SK-N-SH (cell line): ENCODE results near the gene TGM3. TPM values are rescaled to one million over a fixed set of nuclear protein-coding genes. Genes with fewer than 3 reads are reported as not detected.

Source experiments
- CTCF ChIA-PET: fragments of 300-600, 350-600 bp; formaldehyde crosslinking; extraction: SDS; loops from one replicate; lab custom pipeline; 2021; lab: Yijun Ruan, JAX
- POLR2A ChIA-PET: fragments of 350-600 bp; sonication (Branson Sonifier 250); formaldehyde crosslinking; extraction: SDS; loops from one replicate; lab custom pipeline; 2020; ENCODE audit warnings: antibody characterized with exemption, inconsistent platforms; lab: Yijun Ruan, JAX
- DNase-seq: peaks from one replicate; pipeline ENCODE4 v3.0.0; 2012
- H2AFZ ChIP-seq: fragments of 200-600 bp; sonication (generic); 2 replicates; pipeline ENCODE4 v1.8.1; 2016; ENCODE audit warnings: antibody characterized with exemption, mild to moderate bottlenecking, low read depth
- H3F3A ChIP-seq: fragments of 200-600 bp; sonication (generic); replicated peaks from 2 replicates; pipeline ENCODE3; 2016; ENCODE audit warnings: antibody characterized with exemption, mild to moderate bottlenecking; ENCODE audit not compliant: insufficient read depth
- H3K27ac ChIP-seq, 2 experiments: fragments of 200-500 bp in 1 of 2; fragments of 200-600 bp in 1 of 2; sonication (Bioruptor generic) in 1 of 2; sonication (generic), shearing (Covaris generic) in 1 of 2; 2 replicates each; pipeline versions ENCODE4 v1.5.1 to v1.6.1; 2014 to 2016; ENCODE audit warnings: low read depth in 2 of 2, inconsistent platforms in 1 of 2, low read length in 1 of 2, mild to moderate bottlenecking in 1 of 2, mixed read lengths in 1 of 2
- H3K27me3 ChIP-seq: fragments of 200-600 bp; sonication (generic), shearing (Covaris generic); 2 replicates; pipeline ENCODE4 v1.6.1; 2016; ENCODE audit warnings: mixed run types; ENCODE audit not compliant: insufficient read depth
- H3K36me3 ChIP-seq, 2 experiments: fragments of 200-500 bp in 1 of 2; fragments of 200-600 bp in 1 of 2; sonication (Bioruptor generic) in 1 of 2; sonication (generic) in 1 of 2; replicated peaks in 1 of 2; 2 replicates each; pipeline versions ENCODE3 to v1.5.1; 2014 to 2016; ENCODE audit warnings: low read length in 1 of 2, mild to moderate bottlenecking in 1 of 2; ENCODE audit not compliant: insufficient read depth in 2 of 2, control insufficient read depth in 1 of 2
- H3K4me1 ChIP-seq, 2 experiments: fragments of 200-500 bp in 1 of 2; fragments of 200-600 bp in 1 of 2; sonication (Bioruptor generic) in 1 of 2; sonication (generic), shearing (Covaris generic) in 1 of 2; 2 replicates each; pipeline versions ENCODE4 v1.5.1 to v1.6.1; 2014 to 2016; ENCODE audit warnings: low read depth in 1 of 2, low read length in 1 of 2, mixed run types in 1 of 2; ENCODE audit not compliant: insufficient read depth in 2 of 2, control insufficient read depth in 1 of 2
- H3K4me2 ChIP-seq: fragments of 200-600 bp; sonication (generic), shearing (Covaris generic); 2 replicates; pipeline ENCODE4 v1.6.1; 2017; ENCODE audit warnings: mixed run types
- H3K4me3 ChIP-seq, 2 experiments: fragments of 200-500 bp in 1 of 2; fragments of 200-600 bp in 1 of 2; sonication (Bioruptor generic) in 1 of 2; sonication (generic), shearing (Covaris generic) in 1 of 2; 2 replicates each; pipeline versions ENCODE4 v1.5.1 to v1.8.1; 2014 to 2016; ENCODE audit warnings: low read depth in 2 of 2, inconsistent platforms in 1 of 2, low read length in 1 of 2, mild to moderate bottlenecking in 1 of 2, mixed read lengths in 1 of 2, moderate library complexity in 1 of 2
- H3K79me2 ChIP-seq: fragments of 200-600 bp; sonication (generic); 2 replicates; pipeline ENCODE4 v1.8.1; 2017; ENCODE audit warnings: mild to moderate bottlenecking; ENCODE audit not compliant: insufficient read depth
- H3K9ac ChIP-seq: fragments of 200-600 bp; sonication (generic); 2 replicates; pipeline ENCODE4 v1.6.1; 2017; ENCODE audit warnings: mixed run types
- H3K9me2 ChIP-seq: fragments of 200-600 bp; sonication (generic); 2 replicates; pipeline ENCODE4 v1.6.1; 2017; ENCODE audit warnings: mixed run types
- H3K9me3 ChIP-seq: fragments of 200-600 bp; sonication (generic); 2 replicates; pipeline ENCODE4 v1.6.1; 2017; ENCODE audit warnings: mixed run types, mild to moderate bottlenecking, moderate library complexity
- H4K20me1 ChIP-seq: fragments of 200-600 bp; sonication (generic); 2 replicates; pipeline ENCODE4 v1.6.1; 2017; ENCODE audit warnings: mild to moderate bottlenecking, mixed run types; ENCODE audit not compliant: insufficient read depth
- CHD2 ChIP-seq: fragments of 150-350 bp; IDR thresholded peaks from 2 replicates; pipeline ENCODE4 v1.6.1; 2018; ENCODE audit warnings: low read length; ENCODE audit not compliant: partially characterized antibody
- CTCF ChIP-seq: fragments of 200-600 bp; sonication (generic); IDR thresholded peaks from 2 replicates; pipeline ENCODE4 v1.6.1; 2017; ENCODE audit warnings: antibody characterized with exemption, mild to moderate bottlenecking, moderate library complexity
- ELF1 ChIP-seq: IDR thresholded peaks from 2 replicates; pipeline ENCODE4 v1.4.0; 2012
- EZH2phosphoT487 ChIP-seq: fragments of 200-600 bp; sonication (generic); IDR thresholded peaks from 2 replicates; pipeline ENCODE4 v1.6.1; 2017; ENCODE audit warnings: low read depth, mixed run types, mild to moderate bottlenecking, antibody characterized with exemption, moderate library complexity, borderline replicate concordance
- GATA2 ChIP-seq: sonication (generic); formaldehyde crosslinking; IDR thresholded peaks from 2 replicates; pipeline ENCODE4 v1.5.0; 2020; ENCODE audit warnings: mild to moderate bottlenecking, missing genetic modification reagents
- MXI1 ChIP-seq: IDR thresholded peaks from 2 replicates; pipeline ENCODE4 v1.6.1; 2012; ENCODE audit warnings: mild to moderate bottlenecking, low read depth, low read length, improper control_type of control experiment
- RCOR1 ChIP-seq: fragments of 150-350 bp; IDR thresholded peaks from 2 replicates; pipeline ENCODE4 v1.6.1; 2017; ENCODE audit warnings: antibody characterized with exemption, low read length
- REST ChIP-seq: IDR thresholded peaks from 2 replicates; pipeline ENCODE4 v1.6.1; 2012; ENCODE audit warnings: mild to moderate bottlenecking, low read depth, low read length, moderate library complexity
- RFX5 ChIP-seq: IDR thresholded peaks from 2 replicates; pipeline ENCODE4 v1.6.1; 2012; ENCODE audit warnings: mild to moderate bottlenecking, improper control_type of control experiment, low read length
- RXRA ChIP-seq: IDR thresholded peaks from 2 replicates; pipeline ENCODE4 v1.4.0; 2012; ENCODE audit warnings: low read depth, mild to moderate bottlenecking, borderline replicate concordance
- SMC3 ChIP-seq: IDR thresholded peaks from 2 replicates; pipeline ENCODE4 v1.6.1; 2012; ENCODE audit warnings: low read depth, low read length, improper control_type of control experiment
- TAF1 ChIP-seq: IDR thresholded peaks from 2 replicates; pipeline ENCODE4 v1.6.1; 2012; ENCODE audit warnings: low read depth, mild to moderate bottlenecking, low read length, moderate library complexity, borderline replicate concordance
- WGBS: methylation state at CpG from one replicate; pipeline ENCODE4 v1.1.6; 2017; ENCODE audit warnings: low lambda C conversion rate; 5-methylcytosine and 5-hydroxymethylcytosine counted together
- polyA plus RNA-seq, 3 experiments: library from polyadenylated mRNA; depleted of rRNA; stranded (reverse); fragments of >200 nt; gene quantifications; 2 replicates each; pipeline ENCODE4 v1.2.3, GENCODE V29; 2012
- TF ChIP-seq, protein P1 (sequence below): IDR thresholded peaks from 2 replicates; pipeline ENCODE4 v1.4.0; 2012; ENCODE audit warnings: low read depth, borderline replicate concordance
- TF ChIP-seq, protein P2 (sequence below): IDR thresholded peaks from 2 replicates; pipeline ENCODE4; 2012
- TF ChIP-seq, protein P3 (sequence below): fragments of 150-350 bp; IDR thresholded peaks from 2 replicates; pipeline ENCODE4 v1.6.1; 2017; ENCODE audit warnings: antibody characterized with exemption, low read length, low read depth, borderline replicate concordance

Gene TGM3
- polyA plus RNA-seq, 1 of the 3 experiments (the other 2 are of a cell fraction), result not detected

GRCh38 chr20:2329286-2329685, 33.5 kb downstream of the TGM3 start:
- DNase-seq, result no peak
- H3K36me3 ChIP-seq, result no peaks in the 10 kb centered on the region
- POLR2A ChIA-PET, result no interaction called here
- H3F3A ChIP-seq, result no peaks in the 10 kb centered on the region
- WGBS, result 39% methylated on average over 5 of the region's 5 CpGs
- no peak overlapping the region for H3K4me3 ChIP-seq
- no peaks in the 10 kb centered on the region for H3K9me3 ChIP-seq
- H4K20me1 ChIP-seq, result no peaks in the 10 kb centered on the region
- no peak overlapping the region for H3K4me2 ChIP-seq
- H3K4me1 ChIP-seq, result no peaks in the 10 kb centered on the region
- H3K27ac ChIP-seq, result no peak overlapping the region
- no peaks in the 10 kb centered on the region; the same call in 1 of the 2 replicates for H3K9me2 ChIP-seq
- H2AFZ ChIP-seq, result no peak overlapping the region
- no peak for TF ChIP-seq GATA2 (CRISPR knock-in tag)
- TF ChIP-seq MXI1, result no peak
- no peak for TF ChIP-seq EZH2phosphoT487
- TF ChIP-seq CHD2, result no peak
- no peak for TF ChIP-seq RXRA
- TF ChIP-seq RFX5, result no peak
- TF ChIP-seq, protein P1, sequence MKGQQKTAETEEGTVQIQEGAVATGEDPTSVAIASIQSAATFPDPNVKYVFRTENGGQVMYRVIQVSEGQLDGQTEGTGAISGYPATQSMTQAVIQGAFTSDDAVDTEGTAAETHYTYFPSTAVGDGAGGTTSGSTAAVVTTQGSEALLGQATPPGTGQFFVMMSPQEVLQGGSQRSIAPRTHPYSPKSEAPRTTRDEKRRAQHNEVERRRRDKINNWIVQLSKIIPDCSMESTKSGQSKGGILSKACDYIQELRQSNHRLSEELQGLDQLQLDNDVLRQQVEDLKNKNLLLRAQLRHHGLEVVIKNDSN, result no peak
- TF ChIP-seq, protein P2, sequence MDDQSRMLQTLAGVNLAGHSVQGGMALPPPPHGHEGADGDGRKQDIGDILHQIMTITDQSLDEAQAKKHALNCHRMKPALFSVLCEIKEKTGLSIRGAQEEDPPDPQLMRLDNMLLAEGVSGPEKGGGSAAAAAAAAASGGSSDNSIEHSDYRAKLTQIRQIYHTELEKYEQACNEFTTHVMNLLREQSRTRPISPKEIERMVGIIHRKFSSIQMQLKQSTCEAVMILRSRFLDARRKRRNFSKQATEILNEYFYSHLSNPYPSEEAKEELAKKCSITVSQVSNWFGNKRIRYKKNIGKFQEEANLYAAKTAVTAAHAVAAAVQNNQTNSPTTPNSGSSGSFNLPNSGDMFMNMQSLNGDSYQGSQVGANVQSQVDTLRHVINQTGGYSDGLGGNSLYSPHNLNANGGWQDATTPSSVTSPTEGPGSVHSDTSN, result no peak
- no peak for TF ChIP-seq CTCF
- peaks cover 9% of the 10 kb centered on the region; the same call in 1 of the 2 replicates for H3K27me3 ChIP-seq
- H3K9ac ChIP-seq, result no peak overlapping the region
- no peaks in the 10 kb centered on the region for H3K79me2 ChIP-seq
- CTCF ChIA-PET, result interaction anchor here (1.0 to 1.2 kb wide), 2 partner anchors 16 to 21 kb away, joined by 3 read pairs; no protein-coding TSS in a partner anchor

DNA sequence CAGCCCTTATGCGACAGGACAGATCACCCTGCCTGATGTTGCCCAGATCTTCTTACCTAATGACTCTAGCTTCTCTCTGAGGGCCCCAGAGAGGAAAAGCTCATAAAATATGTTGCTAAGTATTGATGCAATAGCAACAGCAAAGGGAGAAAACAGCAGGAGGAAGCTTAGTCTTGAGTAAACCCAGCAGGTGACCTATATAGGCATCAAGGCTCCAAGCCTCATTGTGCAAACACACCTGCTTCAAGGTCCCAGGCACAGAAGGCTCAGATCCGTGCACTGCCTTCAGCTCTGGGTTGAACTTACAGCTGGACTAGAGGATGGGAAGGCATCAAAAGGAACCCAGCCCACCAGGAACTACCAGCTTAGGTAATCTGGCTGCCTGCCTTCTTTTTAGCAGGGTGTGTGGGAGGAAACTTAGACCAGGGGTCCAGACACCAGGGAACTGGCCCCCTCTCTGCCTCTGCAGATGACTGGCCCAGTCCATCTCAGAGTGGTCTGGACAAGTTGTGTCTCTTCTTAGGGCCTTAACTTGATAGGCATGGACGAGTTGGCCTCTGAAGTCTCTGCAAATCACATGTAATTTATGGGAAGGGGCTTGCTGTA, 34.4 kb downstream of the TGM3 start:
- POLR2A ChIA-PET, result no interaction called here
- Histone ChIP-seq H3K79me2 (no peaks in the 10 kb centered on the region), H3K9me3 (no peaks in the 10 kb centered on the region), H3K4me2 (no peak overlapping the region), H3K9ac (no peak overlapping the region), H3K9me2 (no peaks in the 10 kb centered on the region), H3K27me3 (peaks cover 4% of the 10 kb centered on the region; the same call in 1 of the 2 replicates), H3K4me3 (no peak overlapping the region), H2AFZ (no peak overlapping the region), H3K36me3 (no peaks in the 10 kb centered on the region), H3F3A (no peaks in the 10 kb centered on the region), H3K4me1 (no peaks in the 10 kb centered on the region), H4K20me1 (no peaks in the 10 kb centered on the region), H3K27ac (no peak overlapping the region)
- WGBS, result 49% methylated on average over 3 of the region's 3 CpGs
- no peak for DNase-seq
- CTCF ChIA-PET, result interaction anchor here (1.2 kb wide), 1 partner anchor 13 kb away, joined by 3 read pairs; no protein-coding TSS in a partner anchor
- no peak for TF ChIP-seq SMC3
- TF ChIP-seq RCOR1, result no peak
- TF ChIP-seq RXRA, result no peak
- TF ChIP-seq TAF1, result no peak
- TF ChIP-seq REST, result no peak
- TF ChIP-seq ELF1, result no peak
- TF ChIP-seq, protein P3, sequence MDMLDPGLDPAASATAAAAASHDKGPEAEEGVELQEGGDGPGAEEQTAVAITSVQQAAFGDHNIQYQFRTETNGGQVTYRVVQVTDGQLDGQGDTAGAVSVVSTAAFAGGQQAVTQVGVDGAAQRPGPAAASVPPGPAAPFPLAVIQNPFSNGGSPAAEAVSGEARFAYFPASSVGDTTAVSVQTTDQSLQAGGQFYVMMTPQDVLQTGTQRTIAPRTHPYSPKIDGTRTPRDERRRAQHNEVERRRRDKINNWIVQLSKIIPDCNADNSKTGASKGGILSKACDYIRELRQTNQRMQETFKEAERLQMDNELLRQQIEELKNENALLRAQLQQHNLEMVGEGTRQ, result no peak
- TF ChIP-seq, protein P1, result no peak
- TF ChIP-seq, protein P2, result no peak
